ENCODE results near the gene CYB561D1. TPM values are rescaled to one million over a fixed set of nuclear protein-coding genes. Genes with fewer than 3 reads are reported as not detected.

Gene CYB561D1
- total and polyA plus RNA-seq, 2 of the 13 experiments (the other 11 are each of a cell fraction or from before 2014, with no cell fraction given): 3.9 to 4.1 TPM

- TF ChIP-seq ZGPAT (CRISPR knock-in tag; IDR thresholded peaks at IDR 0.05) (peak; percentile 62; the same call in 1 of the 2 replicates), POGZ (CRISPR knock-in tag; IDR thresholded peaks at IDR 0.05) (peak; percentile 55; the same call in 1 of the 2 replicates), JDP2 (CRISPR knock-in tag; IDR thresholded peaks at IDR 0.05; ENCODE audit: borderline replicate concordance) (no peak; the same call in 1 of the 2 replicates), LBX2 (CRISPR knock-in tag; IDR thresholded peaks at IDR 0.05; ENCODE audit: borderline replicate concordance) (no peak), ZNF124 (CRISPR knock-in tag; IDR thresholded peaks at IDR 0.05) (peak; percentile 86; the same call in 1 of the 2 replicates), KDM2A (CRISPR knock-in tag; IDR thresholded peaks at IDR 0.05; ENCODE audit: borderline replicate concordance, low read depth) (peak; percentile 77), ZSCAN29 (CRISPR knock-in tag; conservative IDR thresholded peaks at IDR 0.05) (no peak), ZNF776 (CRISPR knock-in tag; IDR thresholded peaks at IDR 0.05) (peak; percentile 35; the same call in 1 of the 2 replicates), MYNN (CRISPR knock-in tag; IDR thresholded peaks at IDR 0.05; ENCODE audit: low read depth) (no peak), SIN3B (IDR thresholded peaks at IDR 0.05; ENCODE audit: low read length) (peak; percentile 40; the same call in 1 of the 2 replicates), ERF (CRISPR knock-in tag; IDR thresholded peaks at IDR 0.05) (peak; percentile 69; the same call in 1 of the 2 replicates), PHF20 (CRISPR knock-in tag; IDR thresholded peaks at IDR 0.05) (peak; percentile 67), SP2 (CRISPR knock-in tag; IDR thresholded peaks at IDR 0.05) (peak; percentile 50; the same call in 1 of the 2 replicates), ZHX1 (CRISPR knock-in tag; IDR thresholded peaks at IDR 0.05; ENCODE audit: low read depth) (peak; percentile 75), GATA4 (IDR thresholded peaks at IDR 0.05; ENCODE audit: borderline replicate concordance, low read depth) (peak; percentile 27; the same call in 1 of the 2 replicates), NFE2L2 (IDR thresholded peaks at IDR 0.05; ENCODE audit: low read length) (no peak), RXRB (CRISPR knock-in tag; IDR thresholded peaks at IDR 0.05; ENCODE audit: borderline replicate concordance) (0 out of 2 replicates have a peak, but pooled peaks have one; percentile 34), ZNF780A (CRISPR knock-in tag; IDR thresholded peaks at IDR 0.05) (0 out of 2 replicates have a peak, but pooled peaks have one; percentile 35), RERE (CRISPR knock-in tag; IDR thresholded peaks at IDR 0.05; ENCODE audit: low read depth) (0 out of 2 replicates have a peak, but pooled peaks have one; percentile 23)
Measured at GRCh38 chr1:109483672-109484518, 10.0 kb upstream of the CYB561D1 start, which contains the start of gene ATXN7L2 (continued).
